Measurements from ENCODE around the gene ACSBG1. TPM values are rescaled to one million over a fixed set of nuclear protein-coding genes. Genes with fewer than 3 reads are reported as not detected.

ACSBG1 gene
- total and polyA plus RNA-seq, 2 of the 8 experiments (the other 6 are each of a cell fraction or from before 2014, with no cell fraction given): 5.4 to 7.1 TPM

DNA sequence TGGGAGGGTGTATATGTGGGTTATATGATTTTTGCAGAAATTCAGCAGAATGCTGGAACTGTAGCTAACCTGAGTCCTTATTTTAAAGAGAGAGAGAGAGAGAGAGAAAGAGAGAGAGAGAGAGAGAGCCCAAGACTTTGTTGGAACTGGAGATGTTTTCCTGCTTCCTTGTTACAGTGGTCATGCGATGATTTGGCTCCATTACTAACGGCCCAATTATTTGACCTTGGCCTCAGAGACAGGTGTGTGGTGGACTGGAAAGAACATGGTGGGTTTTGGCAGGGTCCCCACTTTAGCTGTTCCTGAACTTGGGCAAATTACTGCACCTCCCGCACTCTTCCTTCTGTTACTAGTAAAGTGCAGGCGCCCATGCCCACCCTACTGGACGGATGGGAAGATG, 14.8 kb upstream of the ACSBG1 start:
- no peak overlapping the region for H2BK120ac ChIP-seq (replicated peaks; ENCODE audit: low read depth, low read length)
- no peak overlapping the region for H2BK15ac ChIP-seq (ENCODE audit: low read length)
- no peaks in the 10 kb centered on the region for H3K79me2 ChIP-seq (ENCODE audit: control insufficient read depth in 1 of 2, insufficient read depth in 2 of 2, low read length in 2 of 2)
- no peaks in the 10 kb centered on the region for H3K9me3 ChIP-seq (ENCODE audit: insufficient read depth in 2 of 2, low read depth in 1 of 2, low read length in 1 of 2)
- ChIA-PET POLR2A (ENCODE audit: partially characterized antibody) (no interaction called here), CTCF (ENCODE audit: partially characterized antibody) (interaction anchor here (0.7 to 1.6 kb wide), 2 partner anchors 121 to 154 kb away, joined by 3 to 4 read pairs; no protein-coding TSS in a partner anchor)
- no peak overlapping the region for H3K23ac ChIP-seq (ENCODE audit: insufficient read length)
- no peaks in the 10 kb centered on the region for H3K79me1 ChIP-seq (ENCODE audit: low read depth, low read length)
- 91% methylated on average over 5 of the region's 5 CpGs; no CpG with 5 or more reads in 1 of the 2 experiments for WGBS, 2 experiments (ENCODE audit: extremely low coverage in 1 of 2, insufficient coverage in 1 of 2, insufficient read length in 1 of 2, insufficient replicate concordance in 2 of 2, low coverage in 1 of 2, low lambda C conversion rate in 2 of 2, missing lambda C conversion rate in 1 of 2)
- no peak overlapping the region for H2BK5ac ChIP-seq (ENCODE audit: low read depth, low read length)
- no peak for DNase-seq (ENCODE audit: low read depth in 1 of 2, low spot score in 2 of 2)
- H3K27ac ChIP-seq (ENCODE audit: low read depth, low read length): no peak overlapping the region
- no peak overlapping the region for H2BK12ac ChIP-seq (ENCODE audit: low read depth, low read length)
- no peak overlapping the region for H4K5ac ChIP-seq (ENCODE audit: insufficient read length, low read depth, low read length)
- H2AFZ ChIP-seq (ENCODE audit: low read length): no peak overlapping the region
- H3K23me2 ChIP-seq (ENCODE audit: low read depth, low read length): no peaks in the 10 kb centered on the region
- H3K9ac ChIP-seq (replicated peaks in 1 of 4; ENCODE audit: extremely low read depth in 1 of 4, low read depth in 3 of 4, low read length in 3 of 4): no peak overlapping the region
- H2BK20ac ChIP-seq (ENCODE audit: low read length): no peak overlapping the region
- no peak for FAIRE-seq
- H3K56ac ChIP-seq (replicated peaks; ENCODE audit: insufficient read length, low read depth, low read length): no peak overlapping the region
- no peaks in the 10 kb centered on the region for H3K36me3 ChIP-seq (ENCODE audit: control insufficient read depth in 2 of 4, insufficient read depth in 4 of 4, low read length in 3 of 4)
- H3K4ac ChIP-seq (replicated peaks; ENCODE audit: insufficient read length, low read depth, low read length): no peak overlapping the region
- no peak overlapping the region for H2AK5ac ChIP-seq (ENCODE audit: low read depth, low read length)
- no peaks in the 10 kb centered on the region; a peak in 1 of 7 replicates for H3K4me1 ChIP-seq (replicated peaks in 1 of 4; ENCODE audit: control insufficient read depth in 3 of 4, insufficient read depth in 4 of 4, low read length in 3 of 4)
- no peak overlapping the region for H3K4me3 ChIP-seq (ENCODE audit: extremely low read depth in 1 of 4, insufficient read depth in 2 of 4, low read depth in 3 of 4, low read length in 4 of 4)
- H3K27me3 ChIP-seq (replicated peaks in 1 of 4; ENCODE audit: control insufficient read depth in 3 of 4, extremely low read depth in 1 of 4, insufficient read depth in 3 of 4, low read length in 3 of 4): no peaks in the 10 kb centered on the region
- H4K91ac ChIP-seq (replicated peaks; ENCODE audit: insufficient read length, low read length): no peak overlapping the region
- H4K8ac ChIP-seq (ENCODE audit: extremely low read depth, insufficient read depth, low read length): no peak overlapping the region
- no peak overlapping the region for H3K18ac ChIP-seq (ENCODE audit: extremely low read depth, low read length)
- H3K4me2 ChIP-seq (ENCODE audit: insufficient read depth in 1 of 2, low read depth in 2 of 2, low read length in 2 of 2): no peak overlapping the region
- no peaks in the 10 kb centered on the region for H4K20me1 ChIP-seq (replicated peaks in 1 of 2; ENCODE audit: control insufficient read depth in 1 of 2, insufficient read depth in 2 of 2, low read length in 2 of 2)
- no peak overlapping the region for H3K14ac ChIP-seq (ENCODE audit: insufficient read length)
- no peak for TF ChIP-seq CREB1 (IDR thresholded peaks at IDR 0.05)

Measured in H1 (cell line).